AG08396 (cell line): ENCODE data around the gene GPR153.

ENCODE experiments used
- DNase-seq: peaks from one replicate; pipeline ENCODE4 v3.0.0; 2012; ENCODE audit warnings: low spot score, mixed read lengths

The GPR153 gene

DNA sequence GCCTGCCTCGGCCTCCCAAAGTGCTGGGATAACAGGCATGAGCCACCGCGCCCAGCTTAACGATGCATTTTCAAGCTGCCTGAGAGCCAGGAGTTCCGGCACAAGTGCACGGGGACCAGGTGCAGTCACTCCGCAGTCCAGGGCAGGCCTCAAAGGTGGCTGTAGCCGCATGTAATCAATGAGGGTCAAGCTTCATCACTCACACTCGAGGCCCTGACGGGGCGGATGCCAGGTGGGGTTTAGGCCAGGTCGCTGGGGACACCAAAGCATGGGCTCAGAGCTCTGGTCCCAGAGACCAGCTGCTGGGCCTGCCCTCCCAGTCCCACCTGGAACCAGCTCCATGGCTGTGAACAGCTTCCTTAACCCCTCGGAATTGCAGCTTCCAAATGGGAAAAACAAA, 26.1 kb upstream of the GPR153 start:
- DNase-seq, result no peak

DNA sequence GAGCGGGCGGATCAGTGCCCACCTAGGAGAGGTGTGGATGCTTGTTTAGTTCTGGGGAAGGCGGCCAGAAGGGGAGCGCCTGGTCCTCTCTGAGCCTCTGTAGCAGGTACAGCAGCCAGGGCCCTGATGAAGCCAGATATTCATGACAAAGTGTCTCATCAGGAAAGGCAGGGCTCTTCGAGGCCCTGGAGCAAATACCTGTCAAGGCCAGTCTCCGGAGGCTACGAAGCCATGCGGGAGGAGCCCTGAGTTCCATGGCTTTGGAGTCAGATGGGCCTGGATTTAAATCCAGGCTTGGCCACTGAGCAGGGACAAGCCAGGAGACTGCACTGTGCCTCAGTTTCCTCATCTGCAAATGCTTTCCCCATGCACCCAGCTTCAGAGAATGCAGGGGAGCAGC, 25.4 kb upstream of the GPR153 start:
- DNase-seq, result no peak

DNA sequence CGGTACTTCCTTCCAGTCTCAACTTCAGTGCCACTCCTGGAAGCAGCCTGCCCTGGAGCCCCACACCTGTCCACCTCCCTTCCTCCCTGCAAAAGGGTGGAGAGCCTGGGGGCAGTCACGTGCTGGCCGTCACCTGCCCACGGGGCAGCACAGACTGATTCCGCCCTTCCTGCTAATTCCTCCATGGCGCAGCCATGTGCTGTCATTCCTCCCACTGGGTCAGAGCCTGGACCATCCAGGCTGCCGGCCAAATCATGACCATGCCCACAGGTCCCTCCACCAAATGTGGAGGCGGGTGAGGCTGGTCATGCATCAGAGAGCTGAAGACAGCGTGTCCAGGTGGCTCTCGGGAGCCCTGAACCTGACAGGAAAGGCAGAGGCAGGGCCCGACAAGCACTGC, 24.4 kb upstream of the GPR153 start:
- no peak for DNase-seq

DNA sequence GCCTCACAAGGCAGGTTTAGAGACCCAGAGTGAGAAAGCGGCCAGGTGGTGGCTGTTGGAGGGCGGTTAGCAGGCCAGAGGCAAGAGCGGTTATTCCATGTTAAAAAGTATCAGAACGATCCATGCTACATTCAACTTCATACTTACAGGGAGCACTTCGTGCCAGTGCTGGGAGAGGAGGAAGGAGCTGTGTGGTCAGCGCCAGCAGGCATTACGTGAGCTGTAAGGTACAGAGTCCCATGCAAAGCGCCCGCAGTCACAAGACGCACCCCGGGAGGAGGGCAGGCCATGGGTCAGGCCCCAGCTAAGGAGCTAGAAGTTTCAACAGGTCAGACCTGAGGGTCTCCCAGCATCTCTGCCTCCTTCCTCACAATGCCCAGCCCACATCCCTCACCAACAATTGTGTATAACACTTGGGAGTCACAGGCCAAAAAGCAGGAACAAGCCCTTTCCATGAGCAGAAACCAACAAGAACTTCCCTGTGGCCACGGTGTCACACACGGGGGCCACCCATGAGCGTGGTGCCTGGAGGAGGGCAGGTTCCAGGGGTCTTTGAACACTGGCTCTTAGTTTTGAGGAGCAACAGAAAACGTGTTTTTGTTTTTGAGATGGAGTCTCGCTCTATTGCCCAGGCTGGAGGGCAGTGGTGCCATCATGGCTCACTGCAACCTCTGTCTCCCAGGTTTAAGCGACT, 21.8 kb upstream of the GPR153 start:
- no peak for DNase-seq

DNA sequence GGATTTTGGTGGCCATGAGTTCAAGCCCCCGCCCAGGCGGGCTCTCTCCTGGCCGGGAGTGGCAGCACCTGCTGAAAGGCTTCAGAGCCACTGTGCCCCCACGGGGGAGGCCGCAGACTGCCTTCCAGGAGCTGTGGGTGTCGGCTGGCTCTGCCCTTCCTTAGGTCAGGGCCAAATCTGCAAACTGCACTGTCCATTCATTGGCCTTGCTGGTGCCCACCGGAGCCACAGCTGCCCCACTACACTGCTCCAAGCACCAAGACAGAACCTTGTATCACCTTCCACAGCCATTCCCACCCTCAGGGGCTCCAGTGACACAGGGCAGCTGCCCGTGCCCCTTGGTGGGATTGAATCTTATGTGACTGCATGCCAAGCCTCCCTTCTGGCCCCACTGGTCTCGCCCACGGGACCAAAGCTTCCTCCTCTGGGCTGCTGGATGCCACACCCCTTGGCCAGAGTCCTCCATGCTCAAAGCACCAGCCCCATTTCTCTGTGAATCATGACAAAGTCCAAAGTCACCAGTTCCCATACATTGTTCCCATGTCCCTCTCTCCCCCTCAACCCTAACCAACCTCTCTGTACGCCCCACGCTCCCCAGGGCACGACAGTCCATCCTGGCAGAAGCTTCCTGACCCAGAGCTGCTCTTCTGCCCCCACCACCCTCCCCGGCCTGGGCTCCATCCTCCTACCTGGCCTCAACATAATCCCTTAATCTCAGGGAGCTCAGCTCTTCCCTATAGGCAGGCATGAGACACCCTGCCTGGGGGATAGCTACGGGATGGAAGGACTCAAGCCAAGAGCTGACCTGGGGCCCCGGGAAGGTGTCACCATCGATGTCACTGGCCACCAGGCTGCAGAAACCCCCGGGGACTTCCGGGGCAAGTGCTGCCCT, 20.9 kb upstream of the GPR153 start:
- DNase-seq, result no peak

DNA sequence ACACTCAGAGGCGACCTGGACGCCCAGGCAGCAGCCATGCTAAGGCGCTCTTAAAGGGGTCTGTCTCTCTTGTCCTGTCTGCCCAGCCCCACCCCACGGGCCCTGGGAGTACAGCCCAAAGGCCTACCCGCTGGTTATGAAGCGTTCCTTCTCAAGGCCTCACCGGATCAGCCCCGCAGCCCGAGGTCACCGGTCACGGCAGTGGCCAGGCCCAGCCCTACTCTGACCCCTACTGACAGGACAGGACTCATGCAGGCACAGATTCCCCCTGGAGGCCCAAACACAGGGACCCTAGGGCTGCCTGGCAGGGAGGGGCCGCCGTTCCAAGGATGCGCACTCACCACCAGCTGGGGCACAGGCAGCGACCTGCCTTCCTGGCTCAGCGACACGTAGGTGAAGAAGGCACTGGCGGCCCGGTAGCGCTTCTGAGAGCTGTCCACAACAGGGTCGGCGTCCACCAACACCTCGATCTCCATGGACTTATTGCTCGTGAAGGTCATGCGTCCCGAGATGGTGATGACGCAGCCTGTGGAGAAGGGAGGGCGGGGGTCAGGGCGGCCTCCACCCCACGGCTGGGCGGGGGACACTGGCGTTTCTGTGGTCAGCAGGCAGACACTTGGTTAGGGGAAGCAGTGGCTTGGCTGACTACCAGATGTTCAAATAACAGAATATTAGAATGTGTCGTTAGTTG, 20.0 kb upstream of the GPR153 start:
- peak; percentile 61 for DNase-seq

DNA sequence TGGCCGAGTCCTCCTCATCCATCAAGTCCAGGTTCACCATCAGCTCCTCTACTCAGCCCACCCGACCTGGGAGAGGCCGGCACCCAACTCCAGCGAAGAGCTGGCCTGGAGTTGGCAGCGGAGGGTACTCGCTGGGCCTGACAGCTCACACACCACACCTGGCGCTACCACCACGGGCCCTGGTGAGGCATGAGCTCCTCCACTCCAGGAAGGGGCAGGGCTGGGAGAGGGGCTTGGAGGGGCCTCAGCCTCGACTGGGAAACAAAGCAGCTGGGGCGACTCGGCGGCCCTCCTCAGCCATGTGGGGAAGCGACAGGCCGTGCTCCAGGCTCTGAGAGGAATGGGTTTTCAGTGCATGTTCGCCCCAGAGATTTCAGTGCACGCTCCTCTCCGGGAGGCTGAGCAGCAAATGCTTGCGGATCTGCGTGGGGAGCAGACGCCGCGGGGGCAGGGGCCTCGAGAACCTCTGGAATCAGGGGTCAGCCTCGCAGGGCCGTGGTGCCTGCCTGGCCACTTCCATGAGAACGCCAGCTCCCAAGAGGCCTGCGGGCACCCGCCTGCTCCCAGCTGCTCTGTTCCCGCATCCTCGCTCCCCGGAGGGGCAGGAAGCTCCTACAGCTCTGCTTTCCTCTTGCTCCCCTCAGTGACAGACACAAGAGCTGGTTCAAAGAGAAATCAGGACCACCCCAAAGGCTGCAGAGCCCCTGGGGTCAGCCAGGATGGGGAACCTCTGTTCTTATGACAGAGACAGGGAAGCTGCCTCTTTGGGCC, 18.9 kb upstream of the GPR153 start:
- no peak for DNase-seq

DNA sequence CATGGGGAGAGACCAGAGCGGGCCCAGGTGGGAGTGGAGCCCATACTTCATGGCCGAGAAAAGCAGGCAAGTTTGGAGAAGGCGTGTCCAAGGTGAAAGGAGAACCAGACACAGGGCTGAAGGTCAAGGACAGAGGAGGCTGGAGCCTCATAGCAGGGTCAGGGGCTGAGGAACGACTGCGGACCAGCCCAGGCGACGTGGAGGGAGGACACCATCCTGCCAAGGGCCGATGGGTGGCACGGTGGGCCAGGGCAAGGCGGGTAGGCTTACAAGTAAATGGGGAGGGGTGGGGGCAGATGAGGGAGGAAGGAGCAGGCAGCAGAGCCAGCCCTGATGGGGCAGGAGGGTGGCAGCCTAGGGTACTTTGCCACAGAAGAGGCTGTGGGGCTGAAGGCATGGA, 18.2 kb upstream of the GPR153 start:
- DNase-seq, result no peak

DNA sequence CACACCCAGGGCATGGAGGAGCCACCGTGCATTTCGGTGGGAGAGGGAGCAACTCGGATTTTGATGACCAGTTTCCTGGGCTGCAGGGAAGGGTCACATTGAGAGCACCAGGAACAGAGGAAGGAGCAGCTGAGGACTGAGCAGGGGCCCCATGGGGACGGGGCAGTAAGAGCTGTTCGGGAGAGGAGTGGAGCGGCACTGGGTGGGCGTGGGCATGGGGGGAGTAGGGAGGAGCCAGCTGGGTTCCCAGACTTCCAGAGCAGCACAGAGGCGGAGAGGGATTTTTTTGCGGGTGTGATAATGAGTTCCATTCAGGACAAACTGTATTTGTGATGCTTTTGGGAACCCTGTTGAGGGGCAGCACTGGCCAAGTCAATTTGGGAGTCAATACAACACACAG, 17.4 kb upstream of the GPR153 start:
- DNase-seq, result no peak

DNA sequence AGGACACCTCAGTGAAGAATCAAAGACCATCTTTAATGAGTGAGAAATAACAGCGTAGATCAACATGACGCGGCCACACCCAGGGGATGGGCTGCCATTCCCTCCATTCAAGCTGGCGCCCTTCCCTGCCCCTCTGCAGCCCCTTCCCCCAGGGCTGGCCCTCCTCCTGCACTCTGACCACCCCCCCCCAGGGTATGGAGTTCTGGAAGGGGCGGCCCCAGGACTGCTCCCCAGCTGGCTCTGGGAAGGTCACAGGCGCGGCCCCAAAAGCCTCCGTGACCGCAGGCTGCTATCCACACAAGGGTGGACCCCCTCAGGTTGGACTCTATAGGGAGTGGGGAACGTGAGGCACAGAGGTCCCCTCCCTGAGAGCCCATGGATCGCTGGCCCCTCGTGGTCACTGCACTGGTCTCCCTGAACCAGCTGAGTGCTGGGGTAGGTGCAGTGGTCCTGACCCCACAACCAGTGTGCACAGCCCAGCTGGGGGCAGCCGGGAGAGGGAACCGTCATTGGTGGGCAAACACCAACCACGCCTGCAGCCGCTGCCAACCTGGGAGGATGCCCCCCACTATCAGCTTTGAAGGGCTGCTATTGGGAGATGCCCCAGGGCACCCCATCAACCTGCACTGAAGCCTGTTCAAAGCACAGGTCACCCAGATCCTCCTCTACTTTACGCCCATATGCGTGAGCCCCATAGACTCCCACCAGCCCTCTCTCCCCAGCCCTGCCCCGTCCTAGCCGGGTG, 16.1 kb upstream of the GPR153 start:
- no peak for DNase-seq

DNA sequence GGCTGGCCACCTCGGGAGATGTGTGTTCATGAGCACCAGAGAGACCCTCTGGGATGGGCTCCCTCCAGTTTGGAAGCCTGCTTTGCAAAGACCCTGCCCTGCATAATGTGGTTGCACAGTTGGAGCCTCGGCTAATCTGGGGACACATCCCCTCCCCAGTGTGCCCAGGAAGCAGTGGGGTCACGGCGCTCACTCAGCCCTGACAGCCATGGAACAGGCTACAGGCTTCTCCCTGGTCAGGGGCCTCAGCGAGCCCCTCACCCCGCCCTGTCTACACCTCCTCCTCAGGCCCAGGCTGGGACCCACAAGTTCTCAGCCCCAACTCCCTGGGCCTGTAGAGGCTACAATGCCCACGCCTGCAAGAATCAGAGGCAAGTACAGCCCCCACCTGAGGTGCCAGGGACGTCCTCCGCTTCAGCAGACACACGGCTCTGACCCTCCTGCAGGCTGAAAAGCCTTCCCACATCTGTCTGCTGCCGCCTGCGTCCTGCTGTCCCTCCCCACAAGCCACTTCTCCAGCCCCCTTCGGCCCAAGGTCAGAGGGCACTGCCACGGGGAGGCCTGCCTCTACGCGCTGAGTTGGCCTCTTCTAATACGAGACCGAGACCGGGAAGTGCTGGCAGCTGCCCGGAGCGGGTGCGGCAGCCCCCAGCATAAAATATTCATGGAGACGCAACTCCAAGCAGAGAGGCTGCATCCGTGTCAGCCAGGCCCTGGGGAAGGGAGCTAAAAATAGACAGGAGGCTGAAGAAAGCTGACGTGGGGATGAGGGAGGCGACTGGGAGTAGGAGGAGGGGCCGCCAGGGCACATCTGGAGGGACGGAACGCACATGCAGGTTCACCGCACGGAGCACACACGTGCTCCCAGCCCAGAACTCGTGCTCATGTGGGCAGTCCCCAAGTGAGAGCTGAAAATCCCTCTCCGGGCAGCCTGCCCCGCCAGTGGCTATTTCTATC, 15.2 kb upstream of the GPR153 start:
- peak; percentile 95 for DNase-seq

DNA sequence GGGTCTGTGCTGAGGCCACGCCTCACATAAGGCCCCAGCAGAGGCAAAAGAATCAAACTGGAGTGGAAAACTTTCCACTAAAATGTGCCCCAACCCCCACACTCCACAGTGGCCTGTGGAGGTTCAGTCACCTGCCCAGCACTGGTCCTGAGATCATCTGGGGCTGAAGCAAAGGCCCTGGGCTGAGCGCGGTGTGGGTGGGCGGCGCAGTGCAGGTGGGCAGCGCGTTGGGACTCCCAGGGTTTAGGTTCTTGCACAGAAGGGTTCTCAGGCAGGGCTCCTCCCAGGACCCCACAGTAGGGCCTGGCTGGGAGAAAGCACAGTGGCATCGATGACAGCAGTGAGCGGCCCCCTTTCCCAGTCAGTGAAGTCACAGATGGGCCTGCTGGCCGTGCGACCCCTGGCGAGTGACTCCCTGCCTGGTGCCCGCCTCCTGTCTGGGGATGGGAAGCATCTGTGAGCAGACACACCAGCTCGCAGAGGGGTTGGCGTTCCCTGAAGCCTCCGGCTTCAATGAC, 13.8 kb upstream of the GPR153 start:
- no peak for DNase-seq

DNA sequence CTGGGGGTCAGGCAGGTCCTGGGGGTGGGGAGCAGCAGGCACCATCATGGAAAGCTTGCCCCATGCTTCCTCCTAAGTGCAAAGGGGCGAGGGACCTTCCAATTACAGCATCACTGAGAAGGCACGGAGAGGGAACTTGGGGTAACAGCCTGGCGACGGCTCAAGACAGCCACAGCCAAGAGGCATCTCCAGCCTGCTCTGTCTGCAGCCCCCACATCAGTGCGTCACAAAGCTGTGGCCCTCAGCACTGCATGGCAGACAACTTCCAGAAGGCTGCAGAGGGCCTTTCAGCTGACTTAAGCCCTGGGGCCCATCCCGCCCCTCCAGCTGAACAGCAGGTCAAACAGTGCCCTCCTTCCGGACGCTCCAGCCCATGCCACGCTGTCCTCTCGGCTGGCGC, 13.2 kb upstream of the GPR153 start:
- DNase-seq, result no peak

DNA sequence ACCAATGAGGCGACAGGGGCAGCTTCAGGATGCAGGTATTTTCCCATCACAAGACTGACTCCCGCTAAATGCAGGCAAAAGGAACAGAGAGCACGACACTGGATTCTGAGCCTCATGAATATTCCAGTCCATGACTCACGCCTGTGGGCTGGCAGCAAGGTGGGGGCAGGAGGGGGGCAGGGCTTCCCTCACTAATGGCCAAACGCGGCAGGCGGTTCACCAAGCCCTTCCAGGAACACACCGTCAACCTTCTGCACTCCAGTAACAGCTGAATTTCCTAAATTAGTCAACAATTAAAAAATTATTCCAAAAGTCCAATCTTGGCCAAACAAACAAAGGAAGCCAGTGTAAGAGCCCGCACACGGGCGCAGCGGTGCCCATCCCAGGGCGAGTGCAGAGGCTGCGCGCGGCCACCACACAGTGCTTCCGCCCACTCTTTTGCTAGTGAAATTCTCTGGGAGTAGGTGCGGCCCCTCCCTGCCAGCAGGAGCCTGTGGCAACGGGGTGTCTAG, 12.5 kb upstream of the GPR153 start:
- no peak for DNase-seq

DNA sequence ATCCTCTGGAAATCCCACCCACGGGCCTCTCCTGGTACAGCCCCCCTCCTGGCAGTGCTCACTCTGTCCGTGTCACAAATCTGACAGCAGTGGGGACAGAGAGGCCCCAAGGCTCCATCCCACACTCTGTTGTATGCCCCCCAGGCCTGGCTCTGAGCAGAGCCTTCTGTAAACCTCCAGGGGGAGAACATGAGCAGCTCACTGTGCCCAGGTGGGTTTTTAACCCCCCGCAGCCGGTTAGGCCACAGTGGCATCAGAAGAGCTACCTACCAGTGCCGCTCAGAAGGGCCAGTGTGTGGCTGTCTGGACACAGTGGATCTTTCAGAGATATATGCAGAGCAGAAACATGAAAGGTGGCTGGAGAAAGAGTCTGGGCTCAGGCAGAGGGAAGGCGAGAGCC, 12.0 kb upstream of the GPR153 start:
- no peak for DNase-seq

DNA sequence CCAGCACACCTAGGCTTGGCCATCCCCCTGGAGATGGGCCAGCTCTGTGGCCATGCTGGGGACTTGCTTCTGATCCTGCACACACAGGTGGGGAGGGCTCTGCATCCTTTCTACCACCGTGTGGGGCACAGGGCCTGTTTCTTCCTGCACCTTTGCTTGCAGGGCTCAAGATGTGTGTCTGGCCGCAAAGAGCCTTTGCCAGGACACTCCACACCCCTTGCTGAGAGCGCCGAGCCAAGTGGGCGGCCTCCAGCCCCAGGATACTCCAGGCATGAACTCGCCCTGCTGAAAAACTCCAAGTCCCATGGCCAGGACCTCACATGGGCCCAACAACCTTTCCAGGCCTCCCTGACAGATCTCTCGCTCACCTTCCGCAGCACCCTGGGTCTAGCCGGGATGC, 11.6 kb upstream of the GPR153 start:
- DNase-seq, result no peak

DNA sequence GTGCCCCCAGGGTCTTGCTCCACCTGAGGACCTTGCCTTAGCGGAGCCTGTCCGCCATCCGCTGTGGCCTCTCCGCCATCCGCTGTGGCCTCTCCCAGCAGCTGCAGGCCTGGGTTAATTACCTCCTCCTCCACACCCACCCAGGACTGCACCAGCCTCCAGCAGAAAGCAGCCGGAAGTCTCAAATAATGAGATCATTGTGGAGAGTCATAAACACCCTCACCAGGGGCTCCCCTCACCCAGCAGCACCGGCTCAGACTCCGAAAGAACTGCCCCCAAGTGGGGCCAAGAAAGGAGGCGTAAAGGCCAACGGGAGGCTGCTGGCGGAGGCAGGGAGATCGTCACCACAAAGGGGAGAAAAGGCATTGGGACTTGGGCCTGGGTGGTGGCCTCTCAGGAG, 10.7 kb upstream of the GPR153 start:
- no peak for DNase-seq

DNA sequence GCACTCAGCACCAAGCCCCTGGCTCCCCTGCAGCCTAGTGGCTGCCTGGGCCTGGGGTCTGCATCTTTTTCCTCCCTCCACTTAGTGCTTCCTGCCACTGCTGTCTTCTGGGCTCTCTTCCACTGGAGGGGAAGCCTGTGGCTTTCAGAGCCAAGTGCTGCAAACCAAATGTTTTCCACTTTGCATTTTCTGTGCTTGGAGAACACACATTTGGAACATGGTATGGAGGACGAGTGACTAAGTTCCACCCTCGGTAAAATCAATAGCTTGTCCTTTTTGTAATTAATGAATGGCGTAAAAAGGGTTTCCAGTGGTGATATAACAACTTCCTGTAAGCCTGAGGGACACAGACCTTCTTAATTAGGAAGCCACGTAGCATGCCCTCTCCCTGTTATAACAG, 10.1 kb upstream of the GPR153 start:
- no peak for DNase-seq

DNA sequence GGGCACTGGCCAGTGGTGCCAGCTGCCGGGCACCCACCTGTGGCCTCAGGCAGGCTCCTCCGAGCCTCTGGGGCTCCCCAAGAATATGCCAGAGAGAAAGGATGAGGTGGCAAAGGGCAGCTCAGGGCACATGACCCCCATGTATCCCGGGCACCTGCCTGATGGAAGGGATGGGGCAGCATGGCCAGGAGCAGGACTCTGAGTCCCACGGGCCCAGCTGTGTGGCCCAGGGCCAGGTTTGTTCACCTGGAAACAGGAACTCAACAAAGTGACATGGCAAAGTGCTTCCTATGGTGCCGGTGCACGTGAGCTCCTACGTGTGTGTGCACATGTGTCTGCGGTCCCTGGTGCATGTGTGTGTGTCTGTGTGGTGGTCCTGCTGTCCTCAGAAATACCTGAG, 9.5 kb upstream of the GPR153 start:
- DNase-seq, result no peak
